BLaER1 treated with 17β-estradiol and CSF1 and Interleukin-3, amounts not matched to agents 10 nM and 100 nM (cell line): ENCODE results near the gene OR14C36.
"Not testable (repeated sequence)": the region's sequence is repeated elsewhere in the genome, so short reads cannot be mapped to it uniquely, and the experiment has no call there.

Experiments used
- H3K27ac ChIP-seq, 11 experiments: shearing (Covaris generic); formaldehyde crosslinking; 2 replicates each; pipeline ENCODE4 v1.8.1; 2022
- H3K27me3 ChIP-seq, 11 experiments: shearing (Covaris generic); formaldehyde crosslinking; 2 replicates each; pipeline ENCODE4 v1.8.1; 2022
- H3K36me3 ChIP-seq, 11 experiments: shearing (Covaris generic); formaldehyde crosslinking; 2 replicates each; pipeline ENCODE4 v1.8.1; 2022
- H3K4me1 ChIP-seq, 10 experiments: shearing (Covaris generic); formaldehyde crosslinking; 2 replicates each; pipeline ENCODE4 v1.8.1; 2022
- H3K4me2 ChIP-seq, 11 experiments: shearing (Covaris generic); formaldehyde crosslinking; 2 replicates each; pipeline ENCODE4 v1.8.1; 2022
- H3K4me3 ChIP-seq, 10 experiments: shearing (Covaris generic); formaldehyde crosslinking; 2 replicates each; pipeline ENCODE4 v1.8.1; 2022
- H3K9ac ChIP-seq, 11 experiments: shearing (Covaris generic); formaldehyde crosslinking; 2 replicates each; pipeline ENCODE4 v1.8.1; 2022
- H3K9me3 ChIP-seq, 11 experiments: shearing (Covaris generic); formaldehyde crosslinking; replicated peaks in 1 of 11; 2 replicates each; pipeline ENCODE4 v1.8.1; 2022
- H4K20me1 ChIP-seq, 11 experiments: shearing (Covaris generic); formaldehyde crosslinking; 2 replicates each; pipeline ENCODE4 v1.8.1; 2022
- Cebpa-rat ChIP-seq, 11 experiments: shearing (Covaris generic); IDR thresholded peaks; 2 replicates each; pipeline ENCODE4 v1.8.1; 2022

Gene OR14C36

GRCh38 chr1:248348475-248348874, at the start of gene OR14C36:
TSS of gene OR14C36 (plus strand) at chr1:248348775. CDS start at chr1:248348775, 0 bp downstream.
- Histone ChIP-seq H3K36me3 (no peaks in the 10 kb centered on the region), H3K4me1 (peaks cover 0 to 5% (median 4%) of the 10 kb centered on the region in 10 experiments; a peak in 5 of 20 replicates), H4K20me1 (no peaks in the 10 kb centered on the region), H3K27me3 (no peaks in the 10 kb centered on the region), H3K9ac (no peak within 1 kb of the TSS), H3K4me2 (no peak within 1 kb of the TSS), H3K9me3 (no peaks in the 10 kb centered on the region), H3K4me3 (no peak within 1 kb of the TSS), H3K27ac (no peak within 1 kb of the TSS)
- no peak for TF ChIP-seq Cebpa-rat (IDR thresholded peaks at IDR 0.05)

DNA sequence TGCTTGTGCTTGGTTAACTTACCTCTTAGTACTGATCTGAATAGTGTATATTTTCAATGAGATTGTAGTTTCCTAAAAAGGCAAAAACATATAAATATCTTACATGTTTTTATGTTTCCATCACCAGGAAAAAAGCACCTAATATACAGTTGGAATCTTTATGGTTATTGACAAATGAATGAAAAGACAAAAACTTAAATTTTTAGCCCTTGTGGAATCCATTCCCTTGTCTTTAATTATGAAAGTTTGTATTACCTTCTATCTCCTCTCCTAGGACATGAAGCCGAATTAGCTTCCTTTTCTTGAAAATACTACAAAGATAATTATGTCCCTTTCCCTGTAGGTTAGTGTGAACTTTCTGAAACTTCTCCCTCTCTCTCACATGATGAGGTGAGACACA, 45.3 kb upstream of the OR14C36 start, which contains the start of gene OR2T12:
OR2T12 (minus strand) TSS at position 101 of the 400 bp plus-strand sequence. CDS start 7,846 bp downstream, outside the sequence.
- H3K36me3 ChIP-seq, result no peaks in the 10 kb centered on the region
- no peak within 1 kb of the TSS for H3K9ac ChIP-seq
- no peaks in the 10 kb centered on the region for H4K20me1 ChIP-seq
- H3K4me3 ChIP-seq, result no peak within 1 kb of the TSS
- H3K4me1 ChIP-seq, result no peaks in the 10 kb centered on the region
- TF ChIP-seq Cebpa-rat (IDR thresholded peaks at IDR 0.05), result no peak
- no peak within 1 kb of the TSS for H3K27ac ChIP-seq
- no peaks in the 10 kb centered on the region; a peak in 1 of 22 replicates for H3K9me3 ChIP-seq
- no peak within 1 kb of the TSS for H3K4me2 ChIP-seq
- H3K27me3 ChIP-seq, result no peaks in the 10 kb centered on the region

- H3K27ac ChIP-seq, H3K4me3 ChIP-seq, H4K20me1 ChIP-seq, H3K4me2 ChIP-seq, H3K9ac ChIP-seq, H3K9me3 ChIP-seq, H3K27me3 ChIP-seq, H3K36me3 ChIP-seq, H3K4me1 ChIP-seq: not testable (repeated sequence)
Measured at GRCh38 chr1:248305672-248306071, 42.9 kb upstream of the OR14C36 start.

- Histone ChIP-seq H3K36me3 (no peaks in the 10 kb centered on the region), H3K27me3 (no peaks in the 10 kb centered on the region), H3K4me2 (no peak overlapping the region), H3K9ac (no peak overlapping the region), H3K27ac (no peak overlapping the region), H4K20me1 (no peaks in the 10 kb centered on the region), H3K9me3 (no peaks in the 10 kb centered on the region; a peak in 1 of 22 replicates), H3K4me3 (no peak overlapping the region), H3K4me1 (no peaks in the 10 kb centered on the region)
- TF ChIP-seq Cebpa-rat (IDR thresholded peaks at IDR 0.05), result no peak
Measured at GRCh38 chr1:248306103-248306502, 42.5 kb upstream of the OR14C36 start.

DNA sequence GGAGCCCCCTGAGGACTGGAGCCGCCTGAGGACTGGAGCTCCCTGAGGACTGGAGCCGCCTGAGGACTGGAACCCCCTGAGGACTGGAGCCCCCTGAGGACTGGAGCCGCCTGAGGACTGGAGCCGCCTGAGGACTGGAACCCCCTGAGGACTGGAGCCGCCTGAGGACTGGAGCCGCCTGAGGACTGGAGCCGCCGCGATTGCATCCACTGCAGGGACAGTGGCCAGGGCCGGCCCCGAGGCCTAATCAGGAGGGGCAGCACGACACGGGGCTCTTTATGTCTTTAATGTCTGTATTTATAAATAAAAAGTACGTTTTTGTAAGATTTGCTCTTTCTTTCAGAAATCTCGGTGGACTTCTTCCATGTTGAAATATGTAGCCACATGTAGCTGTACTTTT, 41.8 kb upstream of the OR14C36 start:
- not testable (repeated sequence) for H3K9me3 ChIP-seq, H3K36me3 ChIP-seq, H3K4me2 ChIP-seq, H3K9ac ChIP-seq, H3K4me1 ChIP-seq, H3K27ac ChIP-seq, H4K20me1 ChIP-seq, H3K27me3 ChIP-seq, H3K4me3 ChIP-seq

DNA sequence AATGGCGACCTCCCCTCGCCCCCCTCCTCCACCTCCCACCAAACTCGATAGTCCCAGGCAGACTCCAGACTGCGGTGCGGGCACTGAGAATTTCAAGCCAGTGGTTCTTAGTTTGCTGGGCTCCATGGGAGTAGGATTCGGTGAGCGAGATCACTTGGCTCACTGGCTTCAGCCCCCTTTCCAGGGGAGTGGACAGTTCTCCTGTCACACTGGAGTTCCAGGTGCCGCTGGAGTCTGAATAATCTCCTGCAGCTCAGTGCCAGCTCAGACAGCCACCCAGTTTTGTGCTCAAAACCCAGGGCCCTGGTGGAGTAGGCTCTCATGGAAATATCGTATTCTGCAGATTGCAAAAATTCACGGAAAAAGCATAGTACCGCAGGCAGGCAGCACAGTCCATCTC, 31.8 kb upstream of the OR14C36 start:
- no peaks in the 10 kb centered on the region for H3K36me3 ChIP-seq
- peaks cover 0 to 3% (median 0%) of the 10 kb centered on the region in 10 experiments; a peak in 3 of 20 replicates for H3K4me1 ChIP-seq
- no peak for TF ChIP-seq Cebpa-rat (IDR thresholded peaks at IDR 0.05)
- H3K4me3 ChIP-seq, result no peak overlapping the region
- H3K27ac ChIP-seq, result no peak overlapping the region
- no peaks in the 10 kb centered on the region for H3K27me3 ChIP-seq
- no peaks in the 10 kb centered on the region for H4K20me1 ChIP-seq
- peaks cover 24 to 56% (median 42%) of the 10 kb centered on the region in 11 experiments for H3K9me3 ChIP-seq
- H3K9ac ChIP-seq, result no peak overlapping the region
- no peak overlapping the region for H3K4me2 ChIP-seq

GRCh38 chr1:248324468-248324867, 24.1 kb upstream of the OR14C36 start, which contains the start of gene OR2M7:
TSS of gene OR2M7 (minus strand) at chr1:248324568. CDS start at chr1:248324568, 0 bp downstream.
- Histone ChIP-seq H3K27me3 (no peaks in the 10 kb centered on the region), H4K20me1 (no peaks in the 10 kb centered on the region), H3K9ac (no peak within 1 kb of the TSS), H3K4me2 (no peak within 1 kb of the TSS), H3K4me3 (no peak within 1 kb of the TSS), H3K36me3 (no peaks in the 10 kb centered on the region), H3K27ac (no peak within 1 kb of the TSS), H3K9me3 (no peaks in the 10 kb centered on the region), H3K4me1 (no peaks in the 10 kb centered on the region)
- TF ChIP-seq Cebpa-rat (IDR thresholded peaks at IDR 0.05), result no peak

GRCh38 chr1:248343451-248343850, 5.1 kb upstream of the OR14C36 start:
- Histone ChIP-seq H3K27ac (no peak overlapping the region), H3K4me2 (no peak overlapping the region), H3K36me3 (no peaks in the 10 kb centered on the region), H3K4me1 (no peaks in the 10 kb centered on the region), H4K20me1 (no peaks in the 10 kb centered on the region), H3K9me3 (no peaks in the 10 kb centered on the region), H3K9ac (no peak overlapping the region), H3K27me3 (no peaks in the 10 kb centered on the region), H3K4me3 (no peak overlapping the region)
- no peak for TF ChIP-seq Cebpa-rat (IDR thresholded peaks at IDR 0.05)

- no peak overlapping the region for H3K27ac ChIP-seq
- no peak overlapping the region for H3K4me3 ChIP-seq
- no peak overlapping the region for H3K9ac ChIP-seq
- TF ChIP-seq Cebpa-rat (IDR thresholded peaks at IDR 0.05), result no peak
- no peaks in the 10 kb centered on the region for H4K20me1 ChIP-seq
- H3K4me2 ChIP-seq, result peak overlapping the region in 4 of 11 experiments; percentile 11 to 69 (median 66); a peak in 4 of 22 replicates
- H3K9me3 ChIP-seq, result peaks cover 0 to 9% (median under 1%) of the 10 kb centered on the region in 11 experiments; a peak in 13 of 22 replicates
- H3K4me1 ChIP-seq, result peaks cover 19 to 60% (median 46%) of the 10 kb centered on the region in 10 experiments
- no peaks in the 10 kb centered on the region for H3K27me3 ChIP-seq
- H3K36me3 ChIP-seq, result no peaks in the 10 kb centered on the region
Measured at GRCh38 chr1:248359415-248359814, 10.8 kb downstream of the OR14C36 start.

- no peaks in the 10 kb centered on the region for H4K20me1 ChIP-seq
- peak within 1 kb of the TSS in 8 of 11 experiments; percentile 34 to 72 (median 57); a peak in 14 of 22 replicates for H3K27ac ChIP-seq
- no peak within 1 kb of the TSS for H3K4me3 ChIP-seq
- peaks cover 19 to 59% (median 46%) of the 10 kb centered on the region in 10 experiments for H3K4me1 ChIP-seq
- H3K36me3 ChIP-seq, result no peaks in the 10 kb centered on the region
- no peak for TF ChIP-seq Cebpa-rat (IDR thresholded peaks at IDR 0.05)
- H3K9me3 ChIP-seq, result peaks cover 4 to 15% (median 11%) of the 10 kb centered on the region in 11 experiments; a peak in 20 of 22 replicates
- no peaks in the 10 kb centered on the region for H3K27me3 ChIP-seq
- H3K4me2 ChIP-seq, result peak within 1 kb of the TSS; percentile 42 to 71 (median 59)
- peak within 1 kb of the TSS in 3 of 11 experiments; percentile 2 to 45 (median 36); a peak in 6 of 22 replicates for H3K9ac ChIP-seq
Measured at GRCh38 chr1:248361121-248361715, 12.6 kb downstream of the OR14C36 start, which contains the start of gene OR2T4. TSS of gene OR2T4 (plus strand) at chr1:248361665. CDS start at chr1:248361665, 0 bp downstream.
